ENCODE results near the gene EYS.

Gene EYS

GRCh38 chr6:63730311-63730710 lies 1976.7 kb downstream of the EYS start:
- H3K27ac ChIP-seq: no peak overlapping the region
- no peak for TF ChIP-seq CTCF (conservative IDR thresholded peaks at IDR 0.05)

GRCh38 chr6:63724721-63725120 lies 1982.3 kb downstream of the EYS start:
- TF ChIP-seq CTCF (conservative IDR thresholded peaks at IDR 0.05): no peak

GRCh38 chr6:63721181-63721580 lies 1985.8 kb downstream of the EYS start:
- no peak for TF ChIP-seq CTCF (conservative IDR thresholded peaks at IDR 0.05)
- no peak overlapping the region for H3K27ac ChIP-seq

More at GRCh38 chr6:63724721-63725120, 1982.3 kb downstream of the EYS start:
- no peak overlapping the region for H3K27ac ChIP-seq

- H3K27ac ChIP-seq: no peak overlapping the region
- no peak for TF ChIP-seq CTCF (conservative IDR thresholded peaks at IDR 0.05)
These were observed 1990.9 kb downstream of the EYS start for GRCh38 chr6:63716169-63716568.

GRCh38 chr6:63714091-63714490 lies 1992.9 kb downstream of the EYS start:
- no peak overlapping the region for H3K27ac ChIP-seq
- TF ChIP-seq CTCF (conservative IDR thresholded peaks at IDR 0.05): no peak

- no peak overlapping the region for H3K27ac ChIP-seq
- no peak for TF ChIP-seq CTCF (conservative IDR thresholded peaks at IDR 0.05)
These were observed 1993.7 kb downstream of the EYS start for GRCh38 chr6:63713332-63713731.

- H3K27ac ChIP-seq: no peak overlapping the region
- no peak for TF ChIP-seq CTCF (conservative IDR thresholded peaks at IDR 0.05)
These were observed 1997.9 kb downstream of the EYS start for GRCh38 chr6:63709148-63709547.

GRCh38 chr6:63708631-63709030 lies 1998.4 kb downstream of the EYS start:
- H3K27ac ChIP-seq: no peak overlapping the region
- TF ChIP-seq CTCF (conservative IDR thresholded peaks at IDR 0.05): no peak

Measured in VCaP (cell line).